ENCODE results near the gene MON1A.

MON1A gene

DNA sequence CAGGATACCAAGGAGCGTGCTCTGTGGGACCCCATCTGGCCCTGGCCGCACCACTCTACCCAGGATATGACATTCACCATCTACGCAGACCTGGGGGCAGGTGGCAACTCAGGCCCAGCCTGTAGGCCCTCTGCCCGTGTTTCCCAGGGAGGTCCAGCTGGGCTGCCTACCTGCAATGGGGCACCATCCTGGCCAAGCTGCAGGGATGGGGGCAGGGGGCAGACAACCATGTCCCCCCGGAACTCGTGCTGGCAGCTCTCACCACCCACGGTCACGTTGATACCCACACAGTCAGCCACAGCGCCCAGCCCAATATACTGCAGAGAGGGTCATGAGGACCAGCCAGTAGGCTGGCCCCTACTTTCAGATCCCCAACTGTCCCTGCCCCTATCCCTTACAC is 33.8 kb downstream of the MON1A start:
- Histone ChIP-seq H3K9ac (ENCODE audit: low read depth in 1 of 2, low read length in 2 of 2) (no peak overlapping the region), H3K27me3 (ENCODE audit: control insufficient read depth in 1 of 2, insufficient read depth in 2 of 2, low read length in 2 of 2) (no peaks in the 10 kb centered on the region), H3K4me3 (ENCODE audit: low read depth in 1 of 2, low read length in 2 of 2) (no peak overlapping the region), H3K4me1 (ENCODE audit: control insufficient read depth in 1 of 2, insufficient read depth in 2 of 2, low read length in 2 of 2) (peaks cover 7 to 17% of the 10 kb centered on the region in 2 donors), H3K27ac (ENCODE audit: low read depth, low read length) (no peak overlapping the region), H3K36me3 (ENCODE audit: control insufficient read depth in 1 of 2, insufficient read depth in 2 of 2, low read length in 2 of 2) (peaks cover 37 to 58% of the 10 kb centered on the region in 2 donors), H3K9me3 (ENCODE audit: control insufficient read depth in 1 of 2, low read length in 2 of 2) (no peaks in the 10 kb centered on the region)

DNA sequence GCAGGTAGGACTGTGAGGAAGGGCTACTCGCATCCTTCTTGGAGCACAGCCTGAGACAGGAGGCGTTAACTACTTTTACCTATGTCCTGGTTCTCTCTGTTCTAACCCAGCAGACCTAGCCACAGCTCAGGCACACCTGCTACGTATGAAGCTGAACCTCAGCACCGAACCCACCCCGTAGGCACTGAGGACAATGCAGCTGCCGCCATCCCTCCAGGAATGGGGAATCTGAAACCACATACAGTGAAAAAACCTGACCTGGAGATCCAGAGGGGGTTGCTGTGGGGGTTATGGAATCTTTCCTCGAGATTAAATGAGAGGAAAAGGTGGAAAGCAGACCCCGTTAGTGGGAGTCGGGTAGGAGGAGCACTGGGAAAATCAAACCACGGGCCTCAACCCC is 40.3 kb downstream of the MON1A start:
- no peak overlapping the region for H3K27ac ChIP-seq (ENCODE audit: low read depth, low read length)
- H3K4me3 ChIP-seq (ENCODE audit: low read depth in 1 of 2, low read length in 2 of 2) = no peak overlapping the region
- H3K4me1 ChIP-seq (ENCODE audit: control insufficient read depth in 1 of 2, insufficient read depth in 2 of 2, low read length in 2 of 2) = no peaks in the 10 kb centered on the region
- no peak overlapping the region for H3K9ac ChIP-seq (ENCODE audit: low read depth in 1 of 2, low read length in 2 of 2)
- peaks cover 21 to 37% of the 10 kb centered on the region in 2 donors for H3K36me3 ChIP-seq (ENCODE audit: control insufficient read depth in 1 of 2, insufficient read depth in 2 of 2, low read length in 2 of 2)
- no peaks in the 10 kb centered on the region for H3K9me3 ChIP-seq (ENCODE audit: control insufficient read depth in 1 of 2, low read length in 2 of 2)
- H3K27me3 ChIP-seq (ENCODE audit: control insufficient read depth in 1 of 2, insufficient read depth in 2 of 2, low read length in 2 of 2) = no peaks in the 10 kb centered on the region

DNA sequence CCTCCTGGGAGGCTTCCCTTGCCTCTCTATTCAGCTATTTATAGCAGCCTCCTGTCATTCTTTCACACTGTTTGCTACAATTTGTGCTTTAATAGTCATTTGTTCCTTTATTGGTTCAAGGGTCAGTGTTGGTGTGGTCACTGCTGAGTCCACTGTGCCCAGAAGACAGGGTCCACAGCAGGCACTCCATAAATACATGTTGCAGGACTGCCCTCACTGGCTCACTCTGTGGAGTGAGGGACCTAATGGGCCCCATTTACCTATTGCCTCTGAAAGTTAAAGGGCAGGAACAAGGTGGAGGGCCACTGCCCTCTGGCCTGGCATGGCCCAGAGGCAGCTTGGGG is 42.7 kb downstream of the MON1A start:
- no peak overlapping the region for H3K9ac ChIP-seq (ENCODE audit: low read depth in 1 of 2, low read length in 2 of 2)
- H3K4me3 ChIP-seq (ENCODE audit: low read depth in 1 of 2, low read length in 2 of 2) = no peak overlapping the region
- H3K4me1 ChIP-seq (ENCODE audit: control insufficient read depth in 1 of 2, insufficient read depth in 2 of 2, low read length in 2 of 2) = peaks cover 5 to 9% of the 10 kb centered on the region in 2 donors
- peaks cover 21 to 36% of the 10 kb centered on the region in 2 donors for H3K36me3 ChIP-seq (ENCODE audit: control insufficient read depth in 1 of 2, insufficient read depth in 2 of 2, low read length in 2 of 2)
- H3K27me3 ChIP-seq (ENCODE audit: control insufficient read depth in 1 of 2, insufficient read depth in 2 of 2, low read length in 2 of 2) = no peaks in the 10 kb centered on the region
- H3K27ac ChIP-seq (ENCODE audit: low read depth, low read length) = no peak overlapping the region
- H3K9me3 ChIP-seq (ENCODE audit: control insufficient read depth in 1 of 2, low read length in 2 of 2) = no peaks in the 10 kb centered on the region

DNA sequence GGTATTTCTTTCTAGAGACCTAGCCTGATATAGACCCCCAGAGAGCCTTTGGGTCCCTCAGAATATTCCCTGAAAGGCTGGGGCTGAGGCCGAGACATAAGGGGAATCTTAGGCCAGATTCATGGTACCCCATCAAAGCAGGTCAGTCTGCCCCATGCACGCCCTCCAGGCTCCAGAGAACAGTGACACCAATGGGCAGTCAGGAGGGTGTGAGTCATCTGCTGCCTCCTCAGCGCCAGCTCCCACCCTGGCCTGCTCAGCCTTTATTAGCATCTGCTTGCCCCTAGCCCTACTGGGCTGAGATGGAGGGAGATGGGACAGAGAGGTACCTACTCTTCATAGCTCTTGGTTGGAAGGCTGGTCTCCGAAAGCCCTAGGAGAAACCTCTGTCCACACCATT is 45.6 kb downstream of the MON1A start:
- Histone ChIP-seq H3K27ac (ENCODE audit: low read depth, low read length) (no peak overlapping the region), H3K9ac (ENCODE audit: low read depth in 1 of 2, low read length in 2 of 2) (no peak overlapping the region), H3K9me3 (ENCODE audit: control insufficient read depth in 1 of 2, low read length in 2 of 2) (no peaks in the 10 kb centered on the region)

DNA sequence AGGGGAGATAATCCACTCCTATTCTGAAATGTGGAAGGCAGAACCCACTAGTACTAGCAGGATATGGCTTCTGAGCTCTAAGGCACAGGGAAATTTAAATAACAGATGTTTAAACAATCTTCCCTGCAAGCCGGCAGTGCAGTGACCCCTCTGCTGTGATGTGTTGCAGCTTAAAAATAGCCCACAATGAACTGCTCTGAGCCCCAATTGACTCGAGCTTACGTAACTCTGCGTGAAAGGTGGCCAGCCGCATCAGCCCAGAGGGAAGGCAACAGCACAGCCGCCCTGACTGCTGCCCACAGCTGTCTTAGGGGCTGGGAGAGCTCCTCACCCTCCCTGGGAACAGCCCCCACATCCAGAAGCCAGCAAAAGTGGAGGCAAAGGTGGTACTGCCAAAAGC is 47.4 kb downstream of the MON1A start:
- Histone ChIP-seq H3K27ac (ENCODE audit: low read depth, low read length) (no peak overlapping the region), H3K9ac (ENCODE audit: low read depth in 1 of 2, low read length in 2 of 2) (no peak overlapping the region), H3K9me3 (ENCODE audit: control insufficient read depth in 1 of 2, low read length in 2 of 2) (no peaks in the 10 kb centered on the region), H3K4me1 (ENCODE audit: control insufficient read depth in 1 of 2, insufficient read depth in 2 of 2, low read length in 2 of 2) (peaks cover 15 to 20% of the 10 kb centered on the region in 2 donors), H3K36me3 (ENCODE audit: control insufficient read depth in 1 of 2, insufficient read depth in 2 of 2, low read length in 2 of 2) (peaks cover 0 to 3% of the 10 kb centered on the region in 2 donors), H3K4me3 (ENCODE audit: low read depth in 1 of 2, low read length in 2 of 2) (no peak overlapping the region), H3K27me3 (ENCODE audit: control insufficient read depth in 1 of 2, insufficient read depth in 2 of 2, low read length in 2 of 2) (no peaks in the 10 kb centered on the region)

More for the DNA sequence above, 45.6 kb downstream of the MON1A start:
- H3K4me3 ChIP-seq (ENCODE audit: low read depth in 1 of 2, low read length in 2 of 2) = no peak overlapping the region
- peaks cover 15 to 20% of the 10 kb centered on the region in 2 donors for H3K4me1 ChIP-seq (ENCODE audit: control insufficient read depth in 1 of 2, insufficient read depth in 2 of 2, low read length in 2 of 2)
- peaks cover 4 to 12% of the 10 kb centered on the region in 2 donors for H3K36me3 ChIP-seq (ENCODE audit: control insufficient read depth in 1 of 2, insufficient read depth in 2 of 2, low read length in 2 of 2)
- no peaks in the 10 kb centered on the region for H3K27me3 ChIP-seq (ENCODE audit: control insufficient read depth in 1 of 2, insufficient read depth in 2 of 2, low read length in 2 of 2)

DNA sequence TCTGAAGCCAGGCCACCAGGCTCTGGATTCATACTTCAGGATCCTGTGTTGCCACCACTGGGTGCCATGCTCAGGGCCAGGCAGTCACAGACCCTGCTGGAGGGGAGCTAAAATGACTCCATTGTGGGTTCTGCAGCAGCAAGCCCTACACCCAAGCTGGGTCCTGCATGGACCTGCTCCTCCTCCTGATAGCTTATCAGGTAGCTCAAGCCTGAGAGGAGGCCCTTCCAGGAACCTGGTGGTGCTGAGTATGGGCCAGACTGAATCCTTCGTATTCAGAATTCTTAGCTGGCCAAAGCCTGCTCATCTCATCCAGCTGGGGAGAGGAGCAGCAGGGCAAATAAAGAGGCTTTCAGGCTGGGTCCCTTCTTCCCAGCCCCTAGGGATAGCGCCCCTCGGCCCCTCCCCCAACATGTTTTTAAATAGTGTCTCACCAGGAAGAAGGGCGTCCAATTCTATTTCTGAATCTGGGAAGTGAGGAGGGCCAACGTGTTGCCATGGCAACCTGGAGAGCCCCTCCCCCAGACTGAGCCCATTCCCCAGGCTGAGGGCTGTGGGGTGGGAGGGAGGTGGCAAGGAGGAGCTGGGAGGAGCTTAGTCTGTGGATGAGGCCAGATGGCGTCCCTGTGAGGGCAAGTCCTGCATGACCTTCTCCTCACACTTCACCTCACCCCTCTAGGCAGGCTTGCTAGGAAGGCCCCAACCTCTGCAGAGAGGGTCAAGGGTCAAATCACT is 48.9 kb downstream of the MON1A start:
- H3K9me3 ChIP-seq (ENCODE audit: control insufficient read depth in 1 of 2, low read length in 2 of 2) = no peaks in the 10 kb centered on the region
- H3K27ac ChIP-seq (ENCODE audit: low read depth, low read length) = no peak overlapping the region
- H3K4me3 ChIP-seq (ENCODE audit: low read depth in 1 of 2, low read length in 2 of 2) = no peak overlapping the region
- no peak overlapping the region for H3K9ac ChIP-seq (ENCODE audit: low read depth in 1 of 2, low read length in 2 of 2)
- no peaks in the 10 kb centered on the region for H3K36me3 ChIP-seq (ENCODE audit: control insufficient read depth in 1 of 2, insufficient read depth in 2 of 2, low read length in 2 of 2)
- peaks cover 15 to 20% of the 10 kb centered on the region in 2 donors for H3K4me1 ChIP-seq (ENCODE audit: control insufficient read depth in 1 of 2, insufficient read depth in 2 of 2, low read length in 2 of 2)
- H3K27me3 ChIP-seq (ENCODE audit: control insufficient read depth in 1 of 2, insufficient read depth in 2 of 2, low read length in 2 of 2) = no peaks in the 10 kb centered on the region

DNA sequence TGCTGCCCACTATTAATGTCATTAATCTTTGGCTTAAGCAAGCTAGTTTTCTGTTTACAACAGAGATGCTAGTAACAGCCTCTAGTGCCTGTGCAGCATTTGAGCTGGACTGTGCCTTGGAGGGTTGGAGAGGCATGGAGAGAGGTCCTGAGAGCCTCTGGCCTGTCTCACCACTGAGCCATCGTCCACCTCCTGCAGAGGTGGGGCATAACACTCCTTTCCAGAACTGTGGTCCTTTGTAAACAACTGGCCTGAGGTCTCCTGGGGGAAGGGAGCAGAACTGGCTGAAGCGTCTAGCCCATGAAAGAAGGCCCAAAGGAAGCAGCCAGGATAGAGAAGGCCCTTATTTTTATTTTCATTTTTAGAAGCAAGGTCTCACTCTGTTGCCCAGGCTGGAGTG is 49.9 kb downstream of the MON1A start:
- Histone ChIP-seq H3K36me3 (ENCODE audit: control insufficient read depth in 1 of 2, insufficient read depth in 2 of 2, low read length in 2 of 2) (no peaks in the 10 kb centered on the region), H3K27me3 (ENCODE audit: control insufficient read depth in 1 of 2, insufficient read depth in 2 of 2, low read length in 2 of 2) (no peaks in the 10 kb centered on the region), H3K9ac (ENCODE audit: low read depth in 1 of 2, low read length in 2 of 2) (no peak overlapping the region), H3K4me3 (ENCODE audit: low read depth in 1 of 2, low read length in 2 of 2) (no peak overlapping the region), H3K9me3 (ENCODE audit: control insufficient read depth in 1 of 2, low read length in 2 of 2) (no peaks in the 10 kb centered on the region), H3K27ac (ENCODE audit: low read depth, low read length) (no peak overlapping the region), H3K4me1 (ENCODE audit: control insufficient read depth in 1 of 2, insufficient read depth in 2 of 2, low read length in 2 of 2) (peaks cover 15 to 20% of the 10 kb centered on the region in 2 donors)

DNA sequence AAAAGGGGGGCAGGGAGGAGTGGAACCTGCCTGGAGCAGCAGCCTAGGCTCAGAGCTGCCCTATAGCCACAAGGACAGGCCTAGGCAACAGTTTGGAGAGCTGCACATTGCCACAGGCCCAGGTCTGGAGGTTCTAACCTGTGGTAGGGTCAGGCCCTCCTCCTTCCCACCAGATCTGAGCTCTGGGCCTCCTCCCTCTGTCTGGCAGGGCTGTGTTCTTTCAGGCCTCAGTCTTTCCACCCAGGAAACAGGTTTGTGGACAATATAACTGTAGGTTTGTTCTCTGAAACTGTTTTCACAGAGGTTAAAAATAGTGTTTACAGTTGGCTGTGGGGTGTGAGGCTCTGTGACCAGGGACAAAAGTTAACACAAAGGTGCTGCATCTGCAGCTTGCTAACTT is 50.9 kb downstream of the MON1A start:
- no peak overlapping the region for H3K27ac ChIP-seq (ENCODE audit: low read depth, low read length)
- no peak overlapping the region for H3K9ac ChIP-seq (ENCODE audit: low read depth in 1 of 2, low read length in 2 of 2)
- no peaks in the 10 kb centered on the region for H3K9me3 ChIP-seq (ENCODE audit: control insufficient read depth in 1 of 2, low read length in 2 of 2)
- no peaks in the 10 kb centered on the region for H3K36me3 ChIP-seq (ENCODE audit: control insufficient read depth in 1 of 2, insufficient read depth in 2 of 2, low read length in 2 of 2)
- H3K27me3 ChIP-seq (ENCODE audit: control insufficient read depth in 1 of 2, insufficient read depth in 2 of 2, low read length in 2 of 2) = no peaks in the 10 kb centered on the region
- no peak overlapping the region for H3K4me3 ChIP-seq (ENCODE audit: low read depth in 1 of 2, low read length in 2 of 2)
- H3K4me1 ChIP-seq (ENCODE audit: control insufficient read depth in 1 of 2, insufficient read depth in 2 of 2, low read length in 2 of 2) = peaks cover 20 to 29% of the 10 kb centered on the region in 2 donors

DNA sequence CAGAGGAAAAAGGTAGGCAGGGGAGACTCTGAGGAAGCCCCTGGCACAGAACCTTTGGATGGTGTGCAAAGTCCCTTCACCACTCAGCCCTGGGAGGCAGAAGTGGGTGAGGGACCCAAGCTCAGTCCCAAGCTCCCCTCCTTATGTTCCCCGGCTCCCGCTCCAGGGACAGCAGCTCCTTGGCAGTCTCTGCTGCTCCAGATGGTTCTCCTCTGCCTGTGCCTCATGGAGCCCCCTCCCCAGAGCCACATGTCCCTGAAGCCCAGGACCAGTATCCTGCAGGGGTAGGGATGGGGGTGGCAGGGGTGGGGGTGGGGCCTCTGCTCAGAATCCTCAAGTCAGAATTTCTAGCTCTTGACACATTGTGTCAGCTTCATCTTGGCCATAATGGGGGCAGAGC is 51.9 kb downstream of the MON1A start:
- Histone ChIP-seq H3K27ac (ENCODE audit: low read depth, low read length) (no peak overlapping the region), H3K9ac (ENCODE audit: low read depth in 1 of 2, low read length in 2 of 2) (no peak overlapping the region), H3K9me3 (ENCODE audit: control insufficient read depth in 1 of 2, low read length in 2 of 2) (no peaks in the 10 kb centered on the region), H3K36me3 (ENCODE audit: control insufficient read depth in 1 of 2, insufficient read depth in 2 of 2, low read length in 2 of 2) (no peaks in the 10 kb centered on the region), H3K27me3 (ENCODE audit: control insufficient read depth in 1 of 2, insufficient read depth in 2 of 2, low read length in 2 of 2) (no peaks in the 10 kb centered on the region), H3K4me3 (ENCODE audit: low read depth in 1 of 2, low read length in 2 of 2) (no peak overlapping the region), H3K4me1 (ENCODE audit: control insufficient read depth in 1 of 2, insufficient read depth in 2 of 2, low read length in 2 of 2) (peaks cover 29 to 37% of the 10 kb centered on the region in 2 donors)

DNA sequence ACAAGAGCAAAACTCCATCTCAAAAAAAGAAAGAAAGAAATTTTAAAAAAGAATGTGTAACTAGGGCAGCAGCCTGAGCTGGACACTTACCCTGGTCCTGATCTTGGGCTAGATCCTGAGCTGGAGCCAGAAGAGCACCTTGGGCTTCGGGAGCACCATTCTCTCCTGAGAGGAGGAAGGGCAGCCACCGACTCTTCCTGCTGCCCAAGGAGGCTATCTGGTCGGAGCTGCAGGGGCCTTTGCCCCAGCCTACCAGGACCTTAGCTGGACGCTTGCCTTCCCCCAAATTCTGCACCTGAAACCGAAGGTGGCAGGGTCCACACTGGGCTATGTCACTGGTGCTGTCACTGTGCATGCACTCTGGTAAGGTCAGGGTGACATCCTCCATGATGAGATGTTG is 53.0 kb downstream of the MON1A start:
- no peak overlapping the region for H3K9ac ChIP-seq (ENCODE audit: low read depth in 1 of 2, low read length in 2 of 2)
- H3K36me3 ChIP-seq (ENCODE audit: control insufficient read depth in 1 of 2, insufficient read depth in 2 of 2, low read length in 2 of 2) = no peaks in the 10 kb centered on the region
- no peaks in the 10 kb centered on the region for H3K9me3 ChIP-seq (ENCODE audit: control insufficient read depth in 1 of 2, low read length in 2 of 2)
- no peak overlapping the region for H3K27ac ChIP-seq (ENCODE audit: low read depth, low read length)
- no peaks in the 10 kb centered on the region for H3K27me3 ChIP-seq (ENCODE audit: control insufficient read depth in 1 of 2, insufficient read depth in 2 of 2, low read length in 2 of 2)
- peaks cover 22 to 27% of the 10 kb centered on the region in 2 donors for H3K4me1 ChIP-seq (ENCODE audit: control insufficient read depth in 1 of 2, insufficient read depth in 2 of 2, low read length in 2 of 2)
- H3K4me3 ChIP-seq (ENCODE audit: low read depth in 1 of 2, low read length in 2 of 2) = no peak overlapping the region
